H9 (cell line): ENCODE data around the gene MARVELD1. TPM values are rescaled to one million over a fixed set of nuclear protein-coding genes. Genes with fewer than 3 reads are reported as not detected.

ENCODE experiments used
- DNase-seq: peaks from one replicate; pipeline ENCODE4 v3.0.0-alpha.2; 2017
- H2AFZ ChIP-seq: one replicate; pipeline ENCODE4 v1.6.1; 2013; ENCODE audit warnings: mild to moderate bottlenecking, low read length, control low read depth, moderate library complexity
- H2AK5ac ChIP-seq: 2 replicates; pipeline ENCODE4 v1.6.1; 2013; ENCODE audit warnings: low read length, control low read depth, mixed read lengths; ENCODE audit not compliant: insufficient read length
- H2BK120ac ChIP-seq: one replicate; pipeline ENCODE4 v1.6.1; 2013; ENCODE audit warnings: low read depth, mild to moderate bottlenecking, low read length, control low read depth, inconsistent platforms; ENCODE audit not compliant: poor library complexity, severe bottlenecking
- H2BK12ac ChIP-seq: 2 replicates; pipeline ENCODE4 v1.6.1; 2013; ENCODE audit warnings: low read length, control low read depth, mixed read lengths, low read depth; ENCODE audit not compliant: insufficient read length
- H2BK15ac ChIP-seq: 2 replicates; pipeline ENCODE4 v1.6.1; 2013; ENCODE audit warnings: low read depth, low read length, control low read depth
- H2BK20ac ChIP-seq: one replicate; pipeline ENCODE4 v1.6.1; 2013; ENCODE audit warnings: low read depth, mild to moderate bottlenecking, low read length, control low read depth, inconsistent platforms; ENCODE audit not compliant: poor library complexity, severe bottlenecking
- H2BK5ac ChIP-seq: 2 replicates; pipeline ENCODE4 v1.6.1; 2013; ENCODE audit warnings: low read length, control low read depth, mixed read lengths; ENCODE audit not compliant: insufficient read length
- H3K14ac ChIP-seq: 2 replicates; pipeline ENCODE4 v1.6.1; 2013; ENCODE audit warnings: low read length, control low read depth; ENCODE audit not compliant: insufficient read depth
- H3K18ac ChIP-seq: 2 replicates; pipeline ENCODE4 v1.6.1; 2013; ENCODE audit warnings: low read depth, mild to moderate bottlenecking, mixed read lengths, low read length, control low read depth; ENCODE audit not compliant: insufficient read length
- H3K23ac ChIP-seq: 2 replicates; pipeline ENCODE4 v1.6.1; 2013; ENCODE audit warnings: low read length, control low read depth, mixed read lengths, low read depth; ENCODE audit not compliant: insufficient read length
- H3K23me2 ChIP-seq: 2 replicates; pipeline ENCODE4 v1.6.1; 2013; ENCODE audit warnings: low read depth, mild to moderate bottlenecking, mixed read lengths, low read length, control low read depth; ENCODE audit not compliant: insufficient read length, poor library complexity, severe bottlenecking
- H3K27ac ChIP-seq: 2 replicates; pipeline ENCODE4 v1.5.1; 2013; ENCODE audit warnings: low read length, control low read depth, mixed read lengths, low read depth; ENCODE audit not compliant: insufficient read length
- H3K27me3 ChIP-seq: 2 replicates; pipeline ENCODE4 v1.6.1; 2013; ENCODE audit warnings: low read length, control low read depth, inconsistent platforms; ENCODE audit not compliant: insufficient read depth
- H3K4ac ChIP-seq: 2 replicates; pipeline ENCODE4 v1.6.1; 2013; ENCODE audit warnings: low read depth, mild to moderate bottlenecking, control low read depth, inconsistent platforms, low read length, moderate library complexity
- H3K4me1 ChIP-seq: 2 replicates; pipeline ENCODE4 v1.6.1; 2013; ENCODE audit warnings: low read length, control low read depth, inconsistent platforms; ENCODE audit not compliant: insufficient read depth
- H3K4me2 ChIP-seq: 2 replicates; pipeline ENCODE4 v1.6.1; 2013; ENCODE audit warnings: low read length, control low read depth, mixed read lengths; ENCODE audit not compliant: insufficient read length, insufficient read depth
- H3K56ac ChIP-seq: 2 replicates; pipeline ENCODE4 v1.6.1; 2013; ENCODE audit warnings: low read depth, mild to moderate bottlenecking, mixed read lengths, low read length, control low read depth; ENCODE audit not compliant: insufficient read length
- H3K79me1 ChIP-seq: 2 replicates; pipeline ENCODE4 v1.6.1; 2013; ENCODE audit warnings: low read depth, mild to moderate bottlenecking, moderate library complexity, low read length, control low read depth, inconsistent platforms; ENCODE audit not compliant: insufficient read depth, poor library complexity, severe bottlenecking
- H3K79me2 ChIP-seq: 2 replicates; pipeline ENCODE4 v1.6.1; 2013; ENCODE audit warnings: low read length, control low read depth, inconsistent platforms; ENCODE audit not compliant: insufficient read depth
- H3K9ac ChIP-seq: 2 replicates; pipeline ENCODE4 v1.6.1; 2013; ENCODE audit warnings: low read length, control low read depth, mixed read lengths; ENCODE audit not compliant: insufficient read length; ENCODE audit errors: extremely low read depth
- H3K9me3 ChIP-seq: one replicate; pipeline ENCODE4 v1.6.1; 2013; ENCODE audit warnings: low read depth, low read length, inconsistent platforms; ENCODE audit not compliant: control insufficient read depth
- H3T11ph ChIP-seq: one replicate; pipeline ENCODE4 v1.6.1; 2013; ENCODE audit warnings: mild to moderate bottlenecking, low read length, control low read depth, inconsistent platforms
- H4K20me1 ChIP-seq: one replicate; pipeline ENCODE4 v1.6.1; 2013; ENCODE audit not compliant: control insufficient read depth, insufficient read length, insufficient read depth
- H4K5ac ChIP-seq: 2 replicates; pipeline ENCODE4 v1.6.1; 2013; ENCODE audit warnings: low read depth, mild to moderate bottlenecking, mixed read lengths, low read length, control low read depth; ENCODE audit not compliant: insufficient read length
- H4K8ac ChIP-seq: replicated peaks from 2 replicates; pipeline ENCODE4 v1.6.1; 2013; ENCODE audit warnings: low read length, control low read depth, mixed read lengths, low read depth; ENCODE audit not compliant: insufficient read length
- H4K91ac ChIP-seq: 2 replicates; pipeline ENCODE4 v1.6.1; 2013; ENCODE audit warnings: low read depth, mild to moderate bottlenecking, moderate library complexity, mixed read lengths, low read length, control low read depth; ENCODE audit not compliant: insufficient read length
- H3K27ac Mint-ChIP-seq, 3 experiments: 2 replicates in 2 of 3; 3 replicates in 1 of 3; pipeline ENCODE4 v1.8.0; 2020 to 2021; ENCODE audit warnings: mixed read lengths in 3 of 3, mild to moderate bottlenecking in 1 of 3, moderate library complexity in 1 of 3
- H3K27me3 Mint-ChIP-seq: 2 replicates; pipeline ENCODE4 v1.8.0; 2021; ENCODE audit warnings: low read depth, mild to moderate bottlenecking, moderate library complexity, mixed read lengths
- H3K36me3 Mint-ChIP-seq, 3 experiments: 2 replicates in 2 of 3; 3 replicates in 1 of 3; pipeline ENCODE4 v1.8.0; 2020 to 2021; ENCODE audit warnings: low read depth in 3 of 3, mixed read lengths in 3 of 3; ENCODE audit not compliant: insufficient read depth in 1 of 3
- H3K4me1 Mint-ChIP-seq, 2 experiments: 2 replicates each; pipeline ENCODE4 v1.8.0; 2020; ENCODE audit warnings: mixed read lengths in 2 of 2
- H3K4me3 Mint-ChIP-seq, 2 experiments: 2 replicates in 1 of 2; 3 replicates in 1 of 2; pipeline ENCODE4 v1.8.0; 2020 to 2021; ENCODE audit warnings: mild to moderate bottlenecking in 2 of 2, mixed read lengths in 2 of 2, moderate library complexity in 1 of 2
- H3K9me3 Mint-ChIP-seq, 2 experiments: 2 replicates in 1 of 2; 3 replicates in 1 of 2; pipeline ENCODE4 v1.8.0; 2020; ENCODE audit warnings: mild to moderate bottlenecking in 2 of 2, mixed read lengths in 2 of 2, moderate library complexity in 1 of 2
- WGBS: extraction: QIAGEN DNeasy Blood & Tissue Kit; methylation state at CpG from one replicate; pipeline ENCODE4 v1.1.7; 2013; ENCODE audit warnings: missing lambda C conversion rate, low lambda C conversion rate, mixed read lengths; ENCODE audit not compliant: insufficient read length; ENCODE audit errors: extremely low coverage; 5-methylcytosine and 5-hydroxymethylcytosine counted together
- total RNA-seq: library from RNA; stranded (reverse); gene quantifications from 2 replicates; pipeline ENCODE4 v1.2.1, GENCODE V29; 2021
- TF ChIP-seq, protein P1 (sequence below): fragments of 200-600 bp; sonication (generic); conservative IDR thresholded peaks from 3 replicates; pipeline ENCODE4 v1.8.0; 2021; ENCODE audit warnings: antibody characterized with exemption, mild to moderate bottlenecking

The MARVELD1 gene
- total RNA-seq, 1 experiment from 2014 or later, result 26.7 TPM

DNA sequence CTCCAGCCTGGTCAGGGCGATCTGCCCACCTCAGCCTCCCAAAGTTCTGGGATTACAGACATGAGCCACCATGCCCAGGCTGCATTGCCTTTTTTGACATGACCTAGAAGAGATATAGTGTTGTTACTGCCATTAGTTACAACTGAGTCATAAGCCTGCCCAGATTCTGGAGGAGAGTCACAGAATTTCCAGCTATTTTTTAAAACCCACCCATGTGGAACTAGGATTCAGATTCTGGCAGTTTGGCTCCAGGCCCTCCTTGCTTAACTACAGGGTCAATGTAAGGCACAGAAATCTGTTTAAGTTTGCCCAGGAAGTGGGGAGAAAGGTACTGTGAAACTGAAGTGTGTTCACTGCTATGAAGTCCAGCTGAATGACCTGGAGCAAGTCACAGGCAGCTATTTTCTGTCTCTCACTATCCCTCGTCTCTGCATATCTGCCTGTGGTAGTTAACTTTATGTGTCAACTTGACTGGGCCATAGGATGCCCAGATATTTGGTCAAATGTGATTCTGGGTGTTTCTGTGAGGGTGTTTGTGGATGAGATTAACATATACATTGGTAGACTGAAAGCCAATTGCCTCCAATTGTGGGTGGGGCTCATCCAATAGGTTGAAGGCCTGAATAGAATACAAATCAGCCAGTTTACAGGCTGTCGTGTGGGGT is 8.4 kb upstream of the MARVELD1 start:
- H2AK5ac ChIP-seq, result no peak overlapping the region
- H3K79me1 ChIP-seq, result no peaks in the 10 kb centered on the region
- H3K4me1 ChIP-seq, result no peaks in the 10 kb centered on the region
- no peak overlapping the region for H4K5ac ChIP-seq
- no peak overlapping the region for H2BK15ac ChIP-seq
- H3K27ac ChIP-seq, result no peak overlapping the region
- no peak overlapping the region for H2BK5ac ChIP-seq
- Mint-ChIP-seq H3K27me3 (peaks cover 12% of the 10 kb centered on the region), H3K27ac (no peak overlapping the region), H3K9me3 (no peaks in the 10 kb centered on the region), H3K4me1 (peaks cover 8 to 13% of the 10 kb centered on the region in 2 experiments), H3K36me3 (no peaks in the 10 kb centered on the region), H3K4me3 (no peak overlapping the region)
- no peak overlapping the region for H2BK120ac ChIP-seq
- no CpG with 5 or more reads among the region's 3 CpGs for WGBS
- no peak overlapping the region for H3K56ac ChIP-seq
- H3T11ph ChIP-seq, result no peak overlapping the region
- no peak overlapping the region for H2BK12ac ChIP-seq
- H3K18ac ChIP-seq, result no peak overlapping the region
- no peak overlapping the region for H3K9ac ChIP-seq
- no peaks in the 10 kb centered on the region for H3K23me2 ChIP-seq
- no peaks in the 10 kb centered on the region for H3K79me2 ChIP-seq
- no peak overlapping the region for H3K14ac ChIP-seq
- no peaks in the 10 kb centered on the region for H4K20me1 ChIP-seq
- TF ChIP-seq, protein P1, sequence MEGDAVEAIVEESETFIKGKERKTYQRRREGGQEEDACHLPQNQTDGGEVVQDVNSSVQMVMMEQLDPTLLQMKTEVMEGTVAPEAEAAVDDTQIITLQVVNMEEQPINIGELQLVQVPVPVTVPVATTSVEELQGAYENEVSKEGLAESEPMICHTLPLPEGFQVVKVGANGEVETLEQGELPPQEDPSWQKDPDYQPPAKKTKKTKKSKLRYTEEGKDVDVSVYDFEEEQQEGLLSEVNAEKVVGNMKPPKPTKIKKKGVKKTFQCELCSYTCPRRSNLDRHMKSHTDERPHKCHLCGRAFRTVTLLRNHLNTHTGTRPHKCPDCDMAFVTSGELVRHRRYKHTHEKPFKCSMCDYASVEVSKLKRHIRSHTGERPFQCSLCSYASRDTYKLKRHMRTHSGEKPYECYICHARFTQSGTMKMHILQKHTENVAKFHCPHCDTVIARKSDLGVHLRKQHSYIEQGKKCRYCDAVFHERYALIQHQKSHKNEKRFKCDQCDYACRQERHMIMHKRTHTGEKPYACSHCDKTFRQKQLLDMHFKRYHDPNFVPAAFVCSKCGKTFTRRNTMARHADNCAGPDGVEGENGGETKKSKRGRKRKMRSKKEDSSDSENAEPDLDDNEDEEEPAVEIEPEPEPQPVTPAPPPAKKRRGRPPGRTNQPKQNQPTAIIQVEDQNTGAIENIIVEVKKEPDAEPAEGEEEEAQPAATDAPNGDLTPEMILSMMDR, result no peak
- H3K4ac ChIP-seq, result no peak overlapping the region
- no peak overlapping the region for H4K91ac ChIP-seq
- H2BK20ac ChIP-seq, result no peak overlapping the region
- no peak overlapping the region for H3K4me2 ChIP-seq
- no peaks in the 10 kb centered on the region for H3K9me3 ChIP-seq
- no peak overlapping the region for H2AFZ ChIP-seq
- no peak for DNase-seq
- H3K27me3 ChIP-seq, result no peaks in the 10 kb centered on the region
- H3K23ac ChIP-seq, result no peak overlapping the region
- no peak overlapping the region for H4K8ac ChIP-seq
